Panc1 (cell line): ENCODE measurements around the gene UGT1A8. TPM values are rescaled to one million over a fixed set of nuclear protein-coding genes. Genes with fewer than 3 reads are reported as not detected.

Source experiments
- ATAC-seq: fragments of 200-7000 bp; cut with Tn5 transposase; 2 replicates; pipeline ENCODE4 v1.9.1; 2020; ENCODE audit warnings: mild to moderate bottlenecking, moderate library complexity
- BruUV-seq: library from RNA; stranded (reverse); fragments of 400-500 nt; replicated peaks from 2 replicates; lab custom pipeline; 2021; lab: Mats Ljungman, UMichigan
- CTCF ChIA-PET: fragments of 300-600 bp; sonication (Branson Sonifier 250); formaldehyde crosslinking; loops from one replicate; lab custom pipeline; 2022; ENCODE audit warnings: antibody characterized with exemption; lab: Charles Lee
- POLR2A ChIA-PET: fragments of 300-600 bp; sonication (Branson Sonifier 250); formaldehyde crosslinking; loops from one replicate; lab custom pipeline; 2022; ENCODE audit warnings: antibody characterized with exemption; lab: Charles Lee
- DNase-seq: peaks from one replicate; pipeline ENCODE4 v3.0.0-alpha.2; 2010; ENCODE audit warnings: low read depth, low spot score
- H3K27ac ChIP-seq: 2 replicates; pipeline ENCODE4 v1.5.1; 2011; ENCODE audit warnings: mild to moderate bottlenecking, low read length, inconsistent platforms
- H3K27me3 ChIP-seq: fragments of 200-500 bp; sonication (Bioruptor generic); 2 replicates; pipeline ENCODE4 v1.6.0; 2014; ENCODE audit warnings: low read length, inconsistent platforms; ENCODE audit not compliant: control insufficient read depth, insufficient read depth
- H3K36me3 ChIP-seq: fragments of 200-500 bp; sonication (Bioruptor generic); 2 replicates; pipeline ENCODE4 v1.5.1; 2014; ENCODE audit warnings: inconsistent platforms, mild to moderate bottlenecking, low read length, moderate library complexity; ENCODE audit not compliant: control insufficient read depth, insufficient read depth
- H3K4me1 ChIP-seq: 2 replicates; pipeline ENCODE4 v1.5.1; 2011; ENCODE audit warnings: inconsistent platforms, mild to moderate bottlenecking, low read length, moderate library complexity; ENCODE audit not compliant: control insufficient read depth, insufficient read depth
- H3K4me3 ChIP-seq, 2 experiments: 2 replicates each; pipeline ENCODE4 v1.5.1; 2011 to 2012; ENCODE audit warnings: low read depth in 2 of 2, low read length in 2 of 2, mild to moderate bottlenecking in 2 of 2, inconsistent platforms in 1 of 2, moderate library complexity in 1 of 2
- H3K9me3 ChIP-seq: fragments of 200-500 bp; sonication (Bioruptor generic); 2 replicates; pipeline ENCODE4 v1.5.1; 2014; ENCODE audit warnings: low read depth, mild to moderate bottlenecking, inconsistent platforms, low read length, moderate library complexity; ENCODE audit not compliant: control insufficient read depth, insufficient read depth
- CTCF ChIP-seq: fragments of 450-650 bp; IDR thresholded peaks from 2 replicates; pipeline ENCODE4 v1.5.1; 2017; ENCODE audit warnings: mild to moderate bottlenecking
- POLR2AphosphoS5 ChIP-seq: IDR thresholded peaks from 2 replicates; pipeline ENCODE4 v1.6.1; 2012; ENCODE audit warnings: mild to moderate bottlenecking, low read depth, low read length, moderate library complexity
- SIN3A ChIP-seq: IDR thresholded peaks from 2 replicates; pipeline ENCODE4 v1.6.1; 2012; ENCODE audit warnings: low read depth, mild to moderate bottlenecking, low read length, moderate library complexity, borderline replicate concordance; ENCODE audit not compliant: insufficient read depth
- TCF7L2 ChIP-seq: IDR thresholded peaks from 2 replicates; pipeline ENCODE4 v1.6.1; 2011; ENCODE audit warnings: mild to moderate bottlenecking, low read depth, low read length, inconsistent platforms
- in situ Hi-C: cut with HindIII; loops from 2 replicates; pipeline ENCODE4 v1.10.0; 2016; ENCODE audit warnings: low sequenced_read_pairs, low pct_unique_long_range_greater_than_20kb
- intact Hi-C: fragments of 100-400 bp; cut with micrococcal nuclease; formaldehyde crosslinking; loops from one replicate; pipeline ENCODE4 v1.10.0; 2022; ENCODE audit not compliant: unreplicated experiment
- total RNA-seq: library from RNA; stranded (reverse); gene quantifications from one replicate; pipeline ENCODE4 v1.2.1, GENCODE V29; 2021; ENCODE audit not compliant: unreplicated experiment
- TF ChIP-seq, protein P1 (sequence below), 2 experiments: IDR thresholded peaks; 2 replicates each; pipeline ENCODE4 v1.6.1; 2011 to 2012; ENCODE audit warnings: low read depth in 2 of 2, control low read depth in 1 of 2, low read length in 1 of 2, mild to moderate bottlenecking in 1 of 2, moderate library complexity in 1 of 2; ENCODE audit not compliant: insufficient read depth in 1 of 2

UGT1A8 gene
- total RNA-seq, 1 experiment from 2014 or later, result 0.15 TPM

GRCh38 chr2:233758849-233759248 lies 141.4 kb downstream of the UGT1A8 start:
- BruUV-seq, result no TSS peak
- H3K36me3 ChIP-seq, result no peaks in the 10 kb centered on the region
- H3K9me3 ChIP-seq, result no peaks in the 10 kb centered on the region
- H3K27ac ChIP-seq, result no peak overlapping the region
- DNase-seq (no peak), ATAC-seq (no peak)
- ChIA-PET POLR2A (no interaction called here), CTCF (no interaction called here)
- in situ Hi-C loops (no loop called here), intact Hi-C loops (no loop called here)
- H3K4me3 ChIP-seq, result no peak overlapping the region
- H3K4me1 ChIP-seq, result no peaks in the 10 kb centered on the region
- TF ChIP-seq POLR2AphosphoS5 (no peak), TCF7L2 (no peak), CTCF (no peak), SIN3A (no peak)
- TF ChIP-seq, protein P1, sequence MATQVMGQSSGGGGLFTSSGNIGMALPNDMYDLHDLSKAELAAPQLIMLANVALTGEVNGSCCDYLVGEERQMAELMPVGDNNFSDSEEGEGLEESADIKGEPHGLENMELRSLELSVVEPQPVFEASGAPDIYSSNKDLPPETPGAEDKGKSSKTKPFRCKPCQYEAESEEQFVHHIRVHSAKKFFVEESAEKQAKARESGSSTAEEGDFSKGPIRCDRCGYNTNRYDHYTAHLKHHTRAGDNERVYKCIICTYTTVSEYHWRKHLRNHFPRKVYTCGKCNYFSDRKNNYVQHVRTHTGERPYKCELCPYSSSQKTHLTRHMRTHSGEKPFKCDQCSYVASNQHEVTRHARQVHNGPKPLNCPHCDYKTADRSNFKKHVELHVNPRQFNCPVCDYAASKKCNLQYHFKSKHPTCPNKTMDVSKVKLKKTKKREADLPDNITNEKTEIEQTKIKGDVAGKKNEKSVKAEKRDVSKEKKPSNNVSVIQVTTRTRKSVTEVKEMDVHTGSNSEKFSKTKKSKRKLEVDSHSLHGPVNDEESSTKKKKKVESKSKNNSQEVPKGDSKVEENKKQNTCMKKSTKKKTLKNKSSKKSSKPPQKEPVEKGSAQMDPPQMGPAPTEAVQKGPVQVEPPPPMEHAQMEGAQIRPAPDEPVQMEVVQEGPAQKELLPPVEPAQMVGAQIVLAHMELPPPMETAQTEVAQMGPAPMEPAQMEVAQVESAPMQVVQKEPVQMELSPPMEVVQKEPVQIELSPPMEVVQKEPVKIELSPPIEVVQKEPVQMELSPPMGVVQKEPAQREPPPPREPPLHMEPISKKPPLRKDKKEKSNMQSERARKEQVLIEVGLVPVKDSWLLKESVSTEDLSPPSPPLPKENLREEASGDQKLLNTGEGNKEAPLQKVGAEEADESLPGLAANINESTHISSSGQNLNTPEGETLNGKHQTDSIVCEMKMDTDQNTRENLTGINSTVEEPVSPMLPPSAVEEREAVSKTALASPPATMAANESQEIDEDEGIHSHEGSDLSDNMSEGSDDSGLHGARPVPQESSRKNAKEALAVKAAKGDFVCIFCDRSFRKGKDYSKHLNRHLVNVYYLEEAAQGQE (IDR thresholded peaks at IDR 0.05; ENCODE audit: insufficient read depth in 1 of 2, low read depth in 2 of 2, low read length in 1 of 2), result no peak
- H3K27me3 ChIP-seq, result peaks cover 4% of the 10 kb centered on the region; the same call in 1 of the 2 replicates

GRCh38 chr2:233760043-233760442 lies 142.6 kb downstream of the UGT1A8 start, which contains the start of gene UGT1A1:
TSS of gene UGT1A1 (plus strand) at chr2:233760270. CDS start at chr2:233760288, 18 bp downstream.
- H3K4me1 ChIP-seq, result no peaks in the 10 kb centered on the region
- H3K36me3 ChIP-seq, result no peaks in the 10 kb centered on the region
- ChIA-PET CTCF (no interaction called here), POLR2A (no interaction called here)
- no peak within 1 kb of the TSS for H3K27ac ChIP-seq
- intact Hi-C loops, result no loop called here
- no peak for ATAC-seq
- in situ Hi-C loops, result no loop called here
- no TSS peak for BruUV-seq
- H3K4me3 ChIP-seq, result no peak within 1 kb of the TSS
- no peak for DNase-seq
- no peaks in the 10 kb centered on the region for H3K9me3 ChIP-seq
- TF ChIP-seq SIN3A (no peak), CTCF (no peak)
- TF ChIP-seq, protein P1 (IDR thresholded peaks at IDR 0.05; ENCODE audit: insufficient read depth in 1 of 2, low read depth in 2 of 2, low read length in 1 of 2), result no peak
- H3K27me3 ChIP-seq, result peaks cover 4% of the 10 kb centered on the region; the same call in 1 of the 2 replicates
